KMS-11 (cell line): ENCODE results near the gene CASQ2.

ENCODE experiments used
- H2AFZ ChIP-seq: fragments of 200-600 bp; sonication (generic); 2 replicates; pipeline ENCODE4 v1.6.1; 2016; ENCODE audit warnings: antibody characterized with exemption, mixed run types, low read depth
- H3K27ac ChIP-seq: fragments of 200-600 bp; sonication (generic); 2 replicates; pipeline ENCODE4 v1.6.1; 2016; ENCODE audit warnings: mild to moderate bottlenecking, mixed run types
- H3K27me3 ChIP-seq: fragments of 200-600 bp; sonication (generic); 2 replicates; pipeline ENCODE4 v1.6.1; 2017; ENCODE audit warnings: mild to moderate bottlenecking, low read depth, mixed run types, moderate library complexity; ENCODE audit not compliant: insufficient read depth
- H3K36me3 ChIP-seq: fragments of 200-600 bp; sonication (generic); 2 replicates; pipeline ENCODE4 v1.6.1; 2017; ENCODE audit warnings: mild to moderate bottlenecking, mixed run types; ENCODE audit not compliant: insufficient read depth
- H3K4me1 ChIP-seq: fragments of 200-600 bp; sonication (generic); 2 replicates; pipeline ENCODE4 v1.6.1; 2016; ENCODE audit warnings: mild to moderate bottlenecking, low read depth, mixed run types; ENCODE audit not compliant: poor library complexity, severe bottlenecking
- H3K4me2 ChIP-seq: fragments of 200-600 bp; sonication (generic); 2 replicates; pipeline ENCODE4 v1.7.0; 2016; ENCODE audit warnings: mild to moderate bottlenecking, mixed run types
- H3K4me3 ChIP-seq: fragments of 200-600 bp; sonication (generic); IDR thresholded peaks from 2 replicates; pipeline ENCODE4 v1.6.1; 2017; ENCODE audit warnings: low read depth, low read length, mixed read lengths; ENCODE audit not compliant: insufficient read depth
- H3K79me2 ChIP-seq: fragments of 200-600 bp; sonication (generic); 2 replicates; pipeline ENCODE4 v1.6.1; 2016; ENCODE audit warnings: low read depth, mixed run types; ENCODE audit not compliant: insufficient read depth
- H3K9ac ChIP-seq: fragments of 200-600 bp; sonication (generic); 2 replicates; pipeline ENCODE4 v1.6.1; 2016; ENCODE audit warnings: mild to moderate bottlenecking, mixed run types
- H4K20me1 ChIP-seq: fragments of 200-600 bp; sonication (generic); 2 replicates; pipeline ENCODE4 v1.6.1; 2016; ENCODE audit warnings: mild to moderate bottlenecking, mixed run types; ENCODE audit not compliant: insufficient read depth
- CTCF ChIP-seq: fragments of 200-600 bp; sonication (generic); conservative IDR thresholded peaks from 2 replicates; pipeline ENCODE4 v1.6.1; 2017; ENCODE audit warnings: low read depth, mild to moderate bottlenecking, antibody characterized with exemption, low read length, moderate library complexity, mixed read lengths

CASQ2 gene

GRCh38 chr1:115718011-115718754, 50.3 kb downstream of the CASQ2 start:
- no peaks in the 10 kb centered on the region for H3K79me2 ChIP-seq
- no peak for TF ChIP-seq CTCF
- no peak overlapping the region for H2AFZ ChIP-seq
- no peak overlapping the region for H3K4me3 ChIP-seq
- no peaks in the 10 kb centered on the region for H3K36me3 ChIP-seq
- H3K9ac ChIP-seq: no peak overlapping the region
- no peaks in the 10 kb centered on the region for H4K20me1 ChIP-seq
- H3K4me2 ChIP-seq: no peak overlapping the region
- H3K27ac ChIP-seq: no peak overlapping the region
- no peaks in the 10 kb centered on the region for H3K4me1 ChIP-seq
- H3K27me3 ChIP-seq: no peaks in the 10 kb centered on the region

- H3K79me2 ChIP-seq: no peaks in the 10 kb centered on the region
- no peaks in the 10 kb centered on the region for H4K20me1 ChIP-seq
- no peak overlapping the region for H3K9ac ChIP-seq
- H3K4me2 ChIP-seq: no peak overlapping the region
- H3K27ac ChIP-seq: no peak overlapping the region
- H3K27me3 ChIP-seq: no peaks in the 10 kb centered on the region
- no peaks in the 10 kb centered on the region for H3K36me3 ChIP-seq
- no peaks in the 10 kb centered on the region for H3K4me1 ChIP-seq
- no peak overlapping the region for H3K4me3 ChIP-seq
- no peak overlapping the region for H2AFZ ChIP-seq
- peak; percentile 37 for TF ChIP-seq CTCF
Observed at GRCh38 chr1:115717541-115717940, 51.0 kb downstream of the CASQ2 start.

- Histone ChIP-seq H4K20me1 (no peaks in the 10 kb centered on the region), H3K27me3 (no peaks in the 10 kb centered on the region), H2AFZ (no peak overlapping the region), H3K36me3 (no peaks in the 10 kb centered on the region), H3K79me2 (no peaks in the 10 kb centered on the region), H3K9ac (no peak overlapping the region), H3K4me3 (no peak overlapping the region), H3K27ac (no peak overlapping the region), H3K4me1 (no peaks in the 10 kb centered on the region), H3K4me2 (no peak overlapping the region)
- no peak for TF ChIP-seq CTCF
Observed at GRCh38 chr1:115714572-115715141, 53.9 kb downstream of the CASQ2 start.

- H2AFZ ChIP-seq: no peak overlapping the region
- H3K9ac ChIP-seq: no peak overlapping the region
- no peaks in the 10 kb centered on the region for H3K4me1 ChIP-seq
- no peaks in the 10 kb centered on the region for H3K36me3 ChIP-seq
- no peak overlapping the region for H3K4me3 ChIP-seq
- H3K79me2 ChIP-seq: no peaks in the 10 kb centered on the region
- no peaks in the 10 kb centered on the region for H4K20me1 ChIP-seq
- H3K27ac ChIP-seq: no peak overlapping the region
- H3K4me2 ChIP-seq: no peak overlapping the region
- TF ChIP-seq CTCF: no peak
- H3K27me3 ChIP-seq: no peaks in the 10 kb centered on the region
Observed at GRCh38 chr1:115713906-115714305, 54.6 kb downstream of the CASQ2 start.
